Nephron progenitor cell (in vitro differentiated cells): ENCODE measurements around the gene SH3TC2.

Source experiments
- DNase-seq: peaks from one replicate; pipeline ENCODE4 v3.0.0; 2021
- H3K27ac Mint-ChIP-seq: 2 replicates; pipeline ENCODE4 v1.8.0; 2021; ENCODE audit warnings: mild to moderate bottlenecking, moderate library complexity, mixed read lengths
- H3K27me3 Mint-ChIP-seq: 2 replicates; pipeline ENCODE4 v1.8.0; 2021; ENCODE audit warnings: mild to moderate bottlenecking, low read depth, mixed read lengths; ENCODE audit not compliant: poor library complexity
- H3K36me3 Mint-ChIP-seq: 2 replicates; pipeline ENCODE4 v1.8.0; 2021; ENCODE audit warnings: low read depth, mixed read lengths
- H3K4me1 Mint-ChIP-seq: 2 replicates; pipeline ENCODE4 v1.8.0; 2021; ENCODE audit warnings: mixed read lengths
- H3K4me3 Mint-ChIP-seq: 2 replicates; pipeline ENCODE4 v1.8.0; 2021; ENCODE audit warnings: mild to moderate bottlenecking, moderate library complexity, mixed read lengths
- H3K9me3 Mint-ChIP-seq: 2 replicates; pipeline ENCODE4 v1.8.0; 2021; ENCODE audit warnings: mild to moderate bottlenecking, moderate library complexity, mixed read lengths
- TF ChIP-seq, protein P1 (sequence below): fragments of 200-600 bp; sonication (generic); IDR thresholded peaks from 2 replicates; pipeline ENCODE4 v1.5.0; 2021; ENCODE audit warnings: antibody characterized with exemption

Gene SH3TC2

DNA sequence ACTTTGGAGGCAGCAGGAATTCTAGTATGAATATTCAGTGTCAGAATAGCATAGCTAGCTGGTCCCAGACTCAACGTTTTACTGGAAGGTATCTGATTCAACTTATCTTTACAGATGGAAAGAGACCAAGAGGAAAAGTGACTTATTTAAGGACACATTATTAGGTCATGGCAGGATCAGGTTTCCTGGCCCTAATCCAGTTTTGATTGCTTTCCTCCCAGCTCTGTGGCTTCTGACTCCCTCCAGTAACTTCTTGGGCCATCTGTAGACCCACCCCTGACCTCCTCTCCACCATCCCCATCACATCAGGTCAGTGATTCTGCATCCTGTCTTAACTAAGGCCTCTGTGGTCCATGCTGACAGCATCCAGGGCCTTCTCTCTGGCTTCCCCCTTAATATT is 38.4 kb downstream of the SH3TC2 start:
- no peak overlapping the region for H3K4me3 Mint-ChIP-seq
- H3K27ac Mint-ChIP-seq = no peak overlapping the region
- peaks cover 6% of the 10 kb centered on the region for H3K4me1 Mint-ChIP-seq
- DNase-seq = no peak
- H3K9me3 Mint-ChIP-seq = peaks cover 12% of the 10 kb centered on the region
- H3K36me3 Mint-ChIP-seq = no peaks in the 10 kb centered on the region
- H3K27me3 Mint-ChIP-seq = peaks cover 4% of the 10 kb centered on the region
- TF ChIP-seq, protein P1, sequence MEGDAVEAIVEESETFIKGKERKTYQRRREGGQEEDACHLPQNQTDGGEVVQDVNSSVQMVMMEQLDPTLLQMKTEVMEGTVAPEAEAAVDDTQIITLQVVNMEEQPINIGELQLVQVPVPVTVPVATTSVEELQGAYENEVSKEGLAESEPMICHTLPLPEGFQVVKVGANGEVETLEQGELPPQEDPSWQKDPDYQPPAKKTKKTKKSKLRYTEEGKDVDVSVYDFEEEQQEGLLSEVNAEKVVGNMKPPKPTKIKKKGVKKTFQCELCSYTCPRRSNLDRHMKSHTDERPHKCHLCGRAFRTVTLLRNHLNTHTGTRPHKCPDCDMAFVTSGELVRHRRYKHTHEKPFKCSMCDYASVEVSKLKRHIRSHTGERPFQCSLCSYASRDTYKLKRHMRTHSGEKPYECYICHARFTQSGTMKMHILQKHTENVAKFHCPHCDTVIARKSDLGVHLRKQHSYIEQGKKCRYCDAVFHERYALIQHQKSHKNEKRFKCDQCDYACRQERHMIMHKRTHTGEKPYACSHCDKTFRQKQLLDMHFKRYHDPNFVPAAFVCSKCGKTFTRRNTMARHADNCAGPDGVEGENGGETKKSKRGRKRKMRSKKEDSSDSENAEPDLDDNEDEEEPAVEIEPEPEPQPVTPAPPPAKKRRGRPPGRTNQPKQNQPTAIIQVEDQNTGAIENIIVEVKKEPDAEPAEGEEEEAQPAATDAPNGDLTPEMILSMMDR = no peak

DNA sequence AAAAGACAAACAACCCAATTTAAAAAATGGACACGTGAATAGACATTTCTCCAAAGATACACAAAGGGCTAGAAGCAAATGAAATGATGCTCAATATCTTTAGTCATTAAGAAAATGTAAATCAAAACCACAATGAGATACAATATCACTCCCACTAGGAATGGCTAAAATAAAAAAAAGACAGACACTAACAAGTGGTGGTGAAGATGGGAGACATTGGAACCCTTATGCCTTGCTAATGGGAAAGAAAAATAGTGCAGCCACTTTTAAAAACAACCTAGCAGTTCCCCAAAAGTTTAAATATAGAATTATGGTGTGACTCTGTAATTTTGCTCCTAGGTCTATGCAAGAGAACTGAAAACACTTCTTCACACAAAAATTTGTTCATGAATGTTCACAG is 40.7 kb downstream of the SH3TC2 start:
- Mint-ChIP-seq H3K9me3 (peaks cover 12% of the 10 kb centered on the region), H3K27me3 (peaks cover 4% of the 10 kb centered on the region), H3K4me3 (no peak overlapping the region), H3K36me3 (no peaks in the 10 kb centered on the region), H3K27ac (no peak overlapping the region), H3K4me1 (peaks cover 21% of the 10 kb centered on the region)
- DNase-seq = no peak
- TF ChIP-seq, protein P1 = no peak

DNA sequence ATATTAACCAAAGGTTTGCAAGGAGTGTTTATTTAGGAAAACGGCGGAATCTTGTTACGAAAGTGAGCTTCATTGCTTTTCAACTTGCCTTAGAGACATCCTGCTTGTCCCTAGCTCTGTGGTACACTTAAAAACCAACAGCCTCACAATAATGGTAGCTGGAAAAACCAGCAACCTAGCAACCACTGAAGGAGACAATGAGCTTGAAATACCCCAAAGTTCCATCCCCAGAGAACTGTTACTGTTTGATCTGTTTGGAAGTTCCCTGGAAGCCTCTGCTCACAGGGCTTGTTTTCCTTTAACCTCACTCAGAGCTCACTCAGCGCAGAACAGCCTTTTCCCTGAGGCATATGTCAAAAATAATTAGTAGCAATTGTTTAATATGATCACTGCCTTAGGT is 43.2 kb downstream of the SH3TC2 start:
- Mint-ChIP-seq H3K9me3 (peaks cover 12% of the 10 kb centered on the region), H3K4me1 (peaks cover 31% of the 10 kb centered on the region), H3K27me3 (no peaks in the 10 kb centered on the region), H3K36me3 (no peaks in the 10 kb centered on the region), H3K4me3 (no peak overlapping the region), H3K27ac (peak overlapping the region; percentile 67)
- TF ChIP-seq, protein P1 = no peak
- no peak for DNase-seq

DNA sequence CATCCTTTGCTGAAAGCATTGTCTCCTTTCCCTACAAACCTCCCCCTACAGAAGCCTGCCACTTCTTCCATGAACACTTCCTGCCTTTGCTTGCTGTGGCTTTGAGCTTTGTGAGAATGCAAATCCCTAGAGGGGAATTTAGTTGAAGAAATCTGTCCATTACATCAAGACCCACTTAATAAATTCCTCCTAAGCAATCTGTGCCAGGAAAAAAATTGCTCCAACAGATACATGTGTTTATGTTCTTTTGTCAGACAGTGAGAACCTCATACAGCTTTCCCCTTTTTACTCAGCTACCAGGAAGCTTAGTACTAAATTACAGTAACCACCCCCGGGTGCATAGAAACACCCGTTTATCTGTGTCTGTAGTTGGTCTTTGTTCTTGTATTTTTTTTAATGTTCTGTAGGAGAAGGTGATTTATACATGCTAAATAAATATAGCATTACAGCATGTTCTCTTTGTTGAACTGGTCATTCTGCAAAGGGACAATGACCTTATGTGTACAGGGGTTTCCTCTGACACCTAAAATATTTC is 43.9 kb downstream of the SH3TC2 start:
- H3K4me3 Mint-ChIP-seq = no peak overlapping the region
- no peaks in the 10 kb centered on the region for H3K36me3 Mint-ChIP-seq
- H3K27ac Mint-ChIP-seq = peak overlapping the region; percentile 40
- peaks cover 36% of the 10 kb centered on the region for H3K4me1 Mint-ChIP-seq
- no peak for DNase-seq
- TF ChIP-seq, protein P1 = no peak
- H3K27me3 Mint-ChIP-seq = no peaks in the 10 kb centered on the region
- peaks cover 12% of the 10 kb centered on the region for H3K9me3 Mint-ChIP-seq

DNA sequence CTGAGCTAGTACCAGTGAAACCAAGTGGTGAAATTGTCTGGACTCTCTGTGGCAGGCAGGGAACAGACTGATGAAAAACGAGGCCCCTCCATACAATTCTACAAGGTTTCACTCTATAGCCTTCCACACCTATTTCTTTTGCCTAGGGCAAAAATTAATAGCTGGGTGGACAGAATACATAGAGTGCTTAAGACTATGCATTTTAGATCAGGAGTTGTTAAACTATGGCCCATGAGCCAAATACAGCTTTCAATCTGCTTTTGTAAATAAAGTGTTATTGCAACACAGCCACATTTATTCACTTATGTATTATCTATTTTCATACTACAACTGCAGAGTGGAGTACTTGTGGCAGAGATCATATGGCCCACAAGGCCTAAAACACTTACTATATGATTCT is 45.2 kb downstream of the SH3TC2 start:
- no peak overlapping the region for H3K27ac Mint-ChIP-seq
- H3K4me3 Mint-ChIP-seq = no peak overlapping the region
- no peaks in the 10 kb centered on the region for H3K36me3 Mint-ChIP-seq
- H3K4me1 Mint-ChIP-seq = peaks cover 36% of the 10 kb centered on the region
- TF ChIP-seq, protein P1 = no peak
- H3K27me3 Mint-ChIP-seq = no peaks in the 10 kb centered on the region
- DNase-seq = no peak
- H3K9me3 Mint-ChIP-seq = peaks cover 10% of the 10 kb centered on the region

DNA sequence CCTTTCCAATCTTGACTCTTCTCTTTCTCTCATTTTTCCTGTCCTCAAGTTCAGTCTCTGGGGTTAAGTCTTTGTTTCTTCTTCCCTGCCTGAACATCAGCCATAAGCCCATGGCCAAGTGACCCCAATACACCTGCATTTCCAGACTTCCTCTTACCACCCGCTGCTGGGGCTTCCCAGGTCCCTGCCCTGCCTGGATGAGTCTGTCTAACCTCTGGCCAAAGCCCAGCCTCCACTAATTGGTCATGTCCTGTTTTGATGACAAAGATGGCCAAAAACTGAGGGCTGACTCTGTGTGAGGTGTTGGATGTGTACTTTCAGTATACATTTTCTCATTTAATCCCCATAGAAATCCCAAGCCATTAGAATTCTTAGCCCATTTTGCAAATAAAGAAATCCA is 47.3 kb downstream of the SH3TC2 start:
- Mint-ChIP-seq H3K27me3 (no peaks in the 10 kb centered on the region), H3K36me3 (no peaks in the 10 kb centered on the region), H3K9me3 (no peaks in the 10 kb centered on the region), H3K27ac (peak overlapping the region; percentile 31), H3K4me3 (no peak overlapping the region), H3K4me1 (peaks cover 36% of the 10 kb centered on the region)
- TF ChIP-seq, protein P1 = no peak
- DNase-seq = no peak
